Mesenchymal stem cell (in vitro differentiated cells and primary cell): Measurements from ENCODE around the gene SCOC.

Experiments
- DNase-seq: peaks from one replicate; pipeline ENCODE4 v3.0.0-alpha.2; 2013
- H2AFZ ChIP-seq: one replicate; pipeline ENCODE4 v1.6.1; 2013; ENCODE audit warnings: low read depth, mild to moderate bottlenecking, control low read depth, inconsistent platforms, low read length, moderate library complexity
- H2AK5ac ChIP-seq: 2 replicates; pipeline ENCODE4 v1.6.1; 2013; ENCODE audit warnings: low read length, moderate library complexity, mild to moderate bottlenecking, inconsistent platforms; ENCODE audit not compliant: severe bottlenecking
- H2BK120ac ChIP-seq: one replicate; pipeline ENCODE4 v1.6.1; 2013; ENCODE audit warnings: low read depth, mild to moderate bottlenecking, inconsistent platforms, low read length, moderate library complexity
- H2BK12ac ChIP-seq, 2 experiments: one replicate each; pipeline ENCODE4 v1.6.1; 2013; ENCODE audit warnings: inconsistent platforms in 2 of 2, low read length in 2 of 2, mild to moderate bottlenecking in 2 of 2, moderate library complexity in 2 of 2, control low read depth in 1 of 2
- H2BK15ac ChIP-seq: one replicate; pipeline ENCODE4 v1.6.1; 2013; ENCODE audit warnings: mild to moderate bottlenecking, low read depth, inconsistent platforms; ENCODE audit not compliant: poor library complexity, severe bottlenecking
- H2BK5ac ChIP-seq: 2 replicates; pipeline ENCODE4 v1.6.1; 2013; ENCODE audit warnings: low read depth, mild to moderate bottlenecking, low read length, control low read depth, inconsistent platforms; ENCODE audit not compliant: poor library complexity, severe bottlenecking
- H3K14ac ChIP-seq, 2 experiments: one replicate each; pipeline ENCODE4 v1.6.1; 2013; ENCODE audit warnings: inconsistent platforms in 2 of 2, low read length in 2 of 2, control low read depth in 1 of 2, mild to moderate bottlenecking in 1 of 2, moderate library complexity in 1 of 2
- H3K18ac ChIP-seq, 2 experiments: one replicate each; pipeline ENCODE4 v1.6.1; 2013; ENCODE audit warnings: inconsistent platforms in 2 of 2, low read length in 2 of 2, control low read depth in 1 of 2, low read depth in 1 of 2, mild to moderate bottlenecking in 1 of 2
- H3K23ac ChIP-seq, 2 experiments: one replicate each; pipeline ENCODE4 v1.6.1; 2013; ENCODE audit warnings: inconsistent platforms in 2 of 2, low read length in 2 of 2, mild to moderate bottlenecking in 2 of 2, moderate library complexity in 2 of 2, control low read depth in 1 of 2
- H3K27ac ChIP-seq: 2 replicates; pipeline ENCODE4 v1.5.1; 2013; ENCODE audit warnings: mild to moderate bottlenecking, moderate library complexity, low read length, control low read depth, inconsistent platforms; ENCODE audit not compliant: poor library complexity, severe bottlenecking
- H3K27me3 ChIP-seq, 2 experiments: 2 replicates each; pipeline versions ENCODE4 v1.6.1 to v1.7.0; 2013; ENCODE audit warnings: low read length in 2 of 2, mild to moderate bottlenecking in 2 of 2, moderate library complexity in 2 of 2, control low read depth in 1 of 2, inconsistent platforms in 1 of 2; ENCODE audit not compliant: control insufficient read depth in 1 of 2, insufficient read depth in 1 of 2
- H3K36me3 ChIP-seq, 2 experiments: 2 replicates each; pipeline versions ENCODE4 v1.6.1 to v1.7.0; 2013; ENCODE audit warnings: low read length in 2 of 2, control low read depth in 1 of 2, inconsistent platforms in 1 of 2, low read depth in 1 of 2, mild to moderate bottlenecking in 1 of 2; ENCODE audit not compliant: insufficient read depth in 2 of 2, control insufficient read depth in 1 of 2
- H3K4ac ChIP-seq, 2 experiments: one replicate each; pipeline ENCODE4 v1.6.1; 2013; ENCODE audit warnings: inconsistent platforms in 2 of 2, low read length in 2 of 2, mild to moderate bottlenecking in 2 of 2, moderate library complexity in 2 of 2, control low read depth in 1 of 2, low read depth in 1 of 2
- H3K4me1 ChIP-seq: 2 replicates; pipeline ENCODE4 v1.6.1; 2013; ENCODE audit warnings: low read depth, low read length, control low read depth; ENCODE audit not compliant: control insufficient read depth, insufficient read depth
- H3K4me2 ChIP-seq: 2 replicates; pipeline ENCODE4 v1.6.1; 2013; ENCODE audit warnings: low read length, mild to moderate bottlenecking, inconsistent platforms; ENCODE audit not compliant: poor library complexity, severe bottlenecking
- H3K4me3 ChIP-seq, 2 experiments: 2 replicates each; pipeline versions ENCODE4 v1.5.1 to v1.7.0; 2013; ENCODE audit warnings: low read length in 2 of 2, mild to moderate bottlenecking in 2 of 2, control low read depth in 1 of 2, low read depth in 1 of 2; ENCODE audit not compliant: insufficient read depth in 1 of 2
- H3K79me1 ChIP-seq: replicated peaks from 2 replicates; pipeline ENCODE4 v1.6.1; 2013; ENCODE audit warnings: mild to moderate bottlenecking, control low read depth, low read length, inconsistent platforms; ENCODE audit not compliant: poor library complexity, severe bottlenecking
- H3K9ac ChIP-seq: 2 replicates; pipeline ENCODE4 v1.7.0; 2013; ENCODE audit warnings: mild to moderate bottlenecking, low read length, moderate library complexity
- H3K9me3 ChIP-seq: 2 replicates; pipeline ENCODE4 v1.7.0; 2013; ENCODE audit warnings: mild to moderate bottlenecking, low read length; ENCODE audit not compliant: control insufficient read depth
- H4K8ac ChIP-seq: one replicate; pipeline ENCODE4 v1.6.1; 2013; ENCODE audit warnings: inconsistent platforms, mild to moderate bottlenecking, low read length, moderate library complexity
- H4K91ac ChIP-seq: one replicate; pipeline ENCODE4 v1.6.1; 2013; ENCODE audit warnings: mild to moderate bottlenecking, low read length, inconsistent platforms
- WGBS: methylation state at CpG from one replicate; pipeline ENCODE4 v1.1.7; 2013; ENCODE audit warnings: mixed read lengths; 5-methylcytosine and 5-hydroxymethylcytosine counted together

Gene SCOC

DNA sequence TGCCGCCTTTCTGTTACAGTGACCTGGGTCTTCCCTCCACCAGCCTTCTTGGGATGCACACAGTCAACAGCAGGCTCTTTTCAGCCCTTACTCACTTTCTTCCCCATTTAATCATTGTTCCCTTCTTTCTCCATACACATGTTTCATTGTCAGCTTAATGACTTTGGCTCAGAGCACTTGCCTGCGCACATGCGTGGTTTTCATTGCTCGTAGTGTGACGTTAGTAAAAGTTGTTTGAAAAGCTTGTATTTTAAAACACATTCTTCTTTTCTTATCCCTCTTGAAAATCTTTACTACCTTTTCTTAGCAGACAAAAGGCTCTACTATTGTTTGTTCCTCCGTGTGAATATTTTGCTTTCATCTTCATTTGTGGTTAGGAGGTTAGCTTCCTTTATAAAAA is 19.7 kb upstream of the SCOC start:
- no peaks in the 10 kb centered on the region for H3K36me3 ChIP-seq
- H3K18ac ChIP-seq = no peak overlapping the region
- H2BK120ac ChIP-seq = no peak overlapping the region
- no peak overlapping the region for H3K23ac ChIP-seq
- peaks cover 1% of the 10 kb centered on the region for H3K4me1 ChIP-seq
- no peak overlapping the region for H2AK5ac ChIP-seq
- H3K27ac ChIP-seq = no peak overlapping the region
- H3K14ac ChIP-seq = no peak overlapping the region
- no peak overlapping the region for H4K8ac ChIP-seq
- WGBS = 100% methylated on average over 1 of the region's 6 CpGs
- no peaks in the 10 kb centered on the region for H3K9me3 ChIP-seq
- no peak overlapping the region for H3K9ac ChIP-seq
- no peak overlapping the region for H3K4me3 ChIP-seq
- H4K91ac ChIP-seq = no peak overlapping the region
- DNase-seq = no peak
- H3K4me2 ChIP-seq = no peak overlapping the region
- H3K4ac ChIP-seq = no peak overlapping the region
- no peak overlapping the region for H2BK12ac ChIP-seq
- no peak overlapping the region for H2AFZ ChIP-seq
- no peak overlapping the region for H2BK5ac ChIP-seq
- H2BK15ac ChIP-seq = no peak overlapping the region
- H3K27me3 ChIP-seq = peaks cover 0 to 8% of the 10 kb centered on the region in 2 experiments
- no peaks in the 10 kb centered on the region for H3K79me1 ChIP-seq

DNA sequence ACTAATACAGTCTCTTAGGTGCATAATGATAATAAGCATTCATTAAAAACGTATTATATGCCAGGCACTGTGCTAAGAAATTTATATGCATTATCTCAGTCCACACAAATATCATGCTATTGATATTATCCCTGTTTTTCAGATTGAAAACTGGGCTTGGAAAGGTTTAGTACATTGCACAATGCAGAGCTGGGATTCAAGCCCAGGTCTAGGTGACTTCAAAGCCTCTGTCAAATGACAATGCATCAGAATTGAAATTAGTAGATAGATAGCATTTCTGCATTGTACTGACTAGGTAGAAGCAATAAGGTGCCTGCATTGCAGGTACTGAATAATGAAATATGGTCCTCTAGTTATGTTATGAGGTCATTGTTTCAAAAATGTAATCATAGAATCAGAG is 18.2 kb upstream of the SCOC start:
- Histone ChIP-seq H2AK5ac (no peak overlapping the region), H3K36me3 (no peaks in the 10 kb centered on the region), H2AFZ (no peak overlapping the region), H3K14ac (no peak overlapping the region), H4K91ac (no peak overlapping the region), H3K9me3 (no peaks in the 10 kb centered on the region), H2BK12ac (no peak overlapping the region), H3K79me1 (no peaks in the 10 kb centered on the region), H4K8ac (no peak overlapping the region), H3K27ac (no peak overlapping the region), H3K27me3 (no peaks in the 10 kb centered on the region), H3K4me2 (no peak overlapping the region), H3K4me3 (no peak overlapping the region), H2BK15ac (no peak overlapping the region), H3K4ac (no peak overlapping the region), H3K9ac (no peak overlapping the region), H3K23ac (no peak overlapping the region), H2BK120ac (no peak overlapping the region), H3K18ac (no peak overlapping the region), H2BK5ac (no peak overlapping the region), H3K4me1 (peaks cover 1% of the 10 kb centered on the region)
- DNase-seq = no peak
- no CpG with 5 or more reads among the region's 1 CpG for WGBS

DNA sequence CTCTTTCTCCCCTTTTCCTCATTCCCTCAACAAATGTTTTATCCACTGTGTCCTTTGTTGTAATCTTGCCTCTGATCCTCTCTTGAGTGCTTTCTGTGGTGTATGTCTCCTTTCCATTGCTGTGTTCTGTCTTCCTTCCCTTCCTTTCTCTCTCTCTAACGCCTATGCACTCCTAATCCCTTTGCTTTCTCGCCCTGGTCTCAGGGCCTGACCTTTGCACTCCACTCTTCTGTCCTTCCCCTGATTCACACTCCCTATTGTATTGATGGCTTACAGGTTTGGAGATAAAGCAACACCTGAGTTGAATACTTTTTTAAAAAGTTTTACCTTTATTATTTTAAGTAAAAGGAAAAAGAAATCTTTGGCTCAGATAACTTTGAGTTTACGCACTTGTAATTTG is 15.6 kb upstream of the SCOC start:
- Histone ChIP-seq H3K9me3 (no peaks in the 10 kb centered on the region), H2BK12ac (no peak overlapping the region), H3K27me3 (no peaks in the 10 kb centered on the region), H3K4me2 (no peak overlapping the region), H2AK5ac (no peak overlapping the region), H4K8ac (no peak overlapping the region), H2BK120ac (no peak overlapping the region), H2BK15ac (no peak overlapping the region), H3K4me1 (no peaks in the 10 kb centered on the region), H3K4ac (no peak overlapping the region), H3K27ac (no peak overlapping the region), H3K79me1 (no peaks in the 10 kb centered on the region), H3K14ac (no peak overlapping the region), H3K36me3 (no peaks in the 10 kb centered on the region), H3K23ac (no peak overlapping the region), H3K4me3 (no peak overlapping the region), H3K9ac (no peak overlapping the region), H2AFZ (no peak overlapping the region), H4K91ac (no peak overlapping the region), H2BK5ac (no peak overlapping the region), H3K18ac (no peak overlapping the region)
- DNase-seq = no peak
- WGBS = 50% methylated on average over 1 of the region's 3 CpGs

DNA sequence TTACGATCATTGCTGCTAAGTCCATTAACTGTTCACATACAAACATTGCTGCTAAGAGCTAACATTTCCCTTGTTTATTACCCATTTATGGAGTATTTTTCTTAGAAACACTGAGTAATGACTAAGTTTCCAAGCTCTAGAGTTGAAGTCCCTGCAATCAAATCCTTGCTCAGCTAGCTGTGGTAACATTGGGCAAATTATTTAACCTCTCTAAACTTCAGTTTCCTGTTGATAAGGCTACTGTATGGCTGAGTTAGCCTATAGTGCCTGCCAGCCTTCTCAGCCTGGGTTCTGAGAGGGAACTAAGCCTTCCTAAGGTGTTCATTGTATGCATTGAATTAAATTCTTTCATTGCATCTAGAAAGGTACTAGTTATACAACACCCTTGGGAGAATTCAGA is 15.2 kb upstream of the SCOC start:
- no peak overlapping the region for H2BK15ac ChIP-seq
- H3K79me1 ChIP-seq = no peaks in the 10 kb centered on the region
- no peak overlapping the region for H2AK5ac ChIP-seq
- no peak for DNase-seq
- H2BK5ac ChIP-seq = no peak overlapping the region
- H3K9ac ChIP-seq = no peak overlapping the region
- no peak overlapping the region for H3K4me3 ChIP-seq
- no peak overlapping the region for H3K23ac ChIP-seq
- H3K4me2 ChIP-seq = no peak overlapping the region
- no peak overlapping the region for H3K18ac ChIP-seq
- no peaks in the 10 kb centered on the region for H3K36me3 ChIP-seq
- H2BK12ac ChIP-seq = no peak overlapping the region
- no peak overlapping the region for H3K27ac ChIP-seq
- H3K14ac ChIP-seq = no peak overlapping the region
- WGBS = 0% methylated on average over 1 of the region's 1 CpG
- H3K4me1 ChIP-seq = peaks cover 2% of the 10 kb centered on the region
- H4K8ac ChIP-seq = no peak overlapping the region
- H2BK120ac ChIP-seq = no peak overlapping the region
- no peak overlapping the region for H3K4ac ChIP-seq
- H4K91ac ChIP-seq = no peak overlapping the region
- no peaks in the 10 kb centered on the region for H3K9me3 ChIP-seq
- no peaks in the 10 kb centered on the region for H3K27me3 ChIP-seq
- H2AFZ ChIP-seq = no peak overlapping the region
